Measurements from ENCODE around the gene DIS3L2. TPM values are rescaled to one million over a fixed set of nuclear protein-coding genes. Genes with fewer than 3 reads are reported as not detected.

DIS3L2 gene
- total RNA-seq, 4 donors from 2014 or later: 16.1 to 26.7 (median 22.0) TPM

DNA sequence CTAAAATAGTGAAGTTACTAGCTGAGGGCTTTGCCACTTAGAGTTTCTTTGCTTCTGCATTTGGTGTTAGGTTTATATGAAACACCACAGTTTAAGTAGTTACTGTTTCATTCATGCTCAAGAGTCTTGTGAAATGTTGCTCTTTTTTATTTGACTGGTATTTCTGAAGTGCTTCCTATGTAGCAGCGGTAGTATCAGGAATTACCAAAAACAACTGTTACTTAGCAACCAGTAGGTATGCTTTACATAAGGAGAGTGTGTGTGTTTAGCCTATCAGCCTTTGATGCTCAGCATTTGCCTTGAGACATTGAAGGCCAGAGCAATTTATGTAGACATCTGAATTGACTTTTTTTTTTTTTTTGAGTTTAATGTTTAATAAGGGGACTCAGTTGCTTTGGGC, 3.6 kb downstream of the DIS3L2 start:
- H3K27me3 ChIP-seq: no peaks in the 10 kb centered on the region
- WGBS: 67% methylated on average over 1 of the region's 1 CpG
- H3K36me3 ChIP-seq: no peaks in the 10 kb centered on the region
- H3K9me3 ChIP-seq: no peaks in the 10 kb centered on the region
- no peak for DNase-seq (ENCODE audit: extremely low spot score)
- intact Hi-C loops (cut with DNase I): no loop called here
- TF ChIP-seq POLR2A (IDR thresholded peaks at IDR 0.05; ENCODE audit: low read depth): no peak
- TF ChIP-seq, protein P1, sequence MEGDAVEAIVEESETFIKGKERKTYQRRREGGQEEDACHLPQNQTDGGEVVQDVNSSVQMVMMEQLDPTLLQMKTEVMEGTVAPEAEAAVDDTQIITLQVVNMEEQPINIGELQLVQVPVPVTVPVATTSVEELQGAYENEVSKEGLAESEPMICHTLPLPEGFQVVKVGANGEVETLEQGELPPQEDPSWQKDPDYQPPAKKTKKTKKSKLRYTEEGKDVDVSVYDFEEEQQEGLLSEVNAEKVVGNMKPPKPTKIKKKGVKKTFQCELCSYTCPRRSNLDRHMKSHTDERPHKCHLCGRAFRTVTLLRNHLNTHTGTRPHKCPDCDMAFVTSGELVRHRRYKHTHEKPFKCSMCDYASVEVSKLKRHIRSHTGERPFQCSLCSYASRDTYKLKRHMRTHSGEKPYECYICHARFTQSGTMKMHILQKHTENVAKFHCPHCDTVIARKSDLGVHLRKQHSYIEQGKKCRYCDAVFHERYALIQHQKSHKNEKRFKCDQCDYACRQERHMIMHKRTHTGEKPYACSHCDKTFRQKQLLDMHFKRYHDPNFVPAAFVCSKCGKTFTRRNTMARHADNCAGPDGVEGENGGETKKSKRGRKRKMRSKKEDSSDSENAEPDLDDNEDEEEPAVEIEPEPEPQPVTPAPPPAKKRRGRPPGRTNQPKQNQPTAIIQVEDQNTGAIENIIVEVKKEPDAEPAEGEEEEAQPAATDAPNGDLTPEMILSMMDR (IDR thresholded peaks at IDR 0.05): no peak
- no peak for TF ChIP-seq POLR2AphosphoS5 (IDR thresholded peaks at IDR 0.05)
- TF ChIP-seq EP300 (IDR thresholded peaks at IDR 0.05): no peak
- H3K4me3 ChIP-seq: no peak overlapping the region
- peaks cover 20 to 34% (median 30%) of the 10 kb centered on the region in 4 donors for H3K4me1 ChIP-seq
- no peak overlapping the region for H3K27ac ChIP-seq (replicated peaks in 1 of 4)

DNA sequence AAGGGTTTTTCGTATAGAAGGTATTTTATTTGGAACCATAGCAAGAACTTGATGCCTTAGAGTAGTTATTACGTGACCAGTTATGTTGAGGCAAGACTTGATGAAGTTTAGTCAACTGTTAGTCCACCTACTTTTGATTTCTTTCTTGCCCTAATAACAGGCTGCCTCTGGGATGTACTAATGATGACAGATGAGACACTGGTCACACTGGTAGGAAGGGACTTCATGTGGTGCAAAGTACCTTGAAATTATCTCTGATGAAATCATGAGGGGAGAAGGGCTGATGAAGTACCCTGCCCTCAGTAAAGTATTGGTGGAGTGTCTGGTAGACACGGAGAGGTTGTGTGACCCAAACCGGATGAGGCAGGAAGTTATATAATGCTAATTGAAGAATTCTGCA, 5.4 kb downstream of the DIS3L2 start:
- DNase-seq (ENCODE audit: extremely low spot score): no peak
- Histone ChIP-seq H3K4me1 (peaks cover 15 to 27% (median 23%) of the 10 kb centered on the region in 4 donors), H3K9me3 (no peaks in the 10 kb centered on the region), H3K4me3 (no peak overlapping the region), H3K27ac (replicated peaks in 1 of 4) (no peak overlapping the region), H3K27me3 (no peaks in the 10 kb centered on the region), H3K36me3 (no peaks in the 10 kb centered on the region)
- 75% methylated on average over 4 of the region's 4 CpGs for WGBS
- intact Hi-C loops (cut with DNase I): no loop called here
- TF ChIP-seq POLR2A (IDR thresholded peaks at IDR 0.05; ENCODE audit: low read depth): no peak
- TF ChIP-seq, protein P1 (IDR thresholded peaks at IDR 0.05): no peak
- no peak for TF ChIP-seq POLR2AphosphoS5 (IDR thresholded peaks at IDR 0.05)
- no peak for TF ChIP-seq EP300 (IDR thresholded peaks at IDR 0.05)

DNA sequence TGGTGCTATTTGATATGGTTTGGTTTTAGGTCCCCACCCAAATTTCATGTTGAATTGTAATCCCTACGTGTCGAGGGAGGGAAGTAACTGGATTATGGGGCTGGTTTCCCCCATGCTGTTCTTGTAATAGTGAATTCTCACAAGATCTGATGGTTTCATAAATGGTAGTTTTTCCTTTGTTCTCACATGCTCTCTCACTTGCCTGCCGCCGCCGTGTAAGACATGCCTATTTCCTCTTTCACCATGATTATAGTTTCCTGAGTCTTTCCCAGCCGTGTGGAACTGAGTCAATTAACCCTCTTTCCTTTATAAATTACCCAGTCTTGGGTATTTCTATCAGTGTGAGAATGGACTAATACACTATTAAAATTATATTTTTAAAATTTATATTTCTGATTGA, 7.3 kb downstream of the DIS3L2 start:
- Histone ChIP-seq H3K36me3 (peaks cover 0 to 4% (median 0%) of the 10 kb centered on the region in 4 donors), H3K27ac (replicated peaks in 1 of 4) (no peak overlapping the region), H3K27me3 (no peaks in the 10 kb centered on the region), H3K9me3 (no peaks in the 10 kb centered on the region), H3K4me1 (peaks cover under 1 to 8% (median 4%) of the 10 kb centered on the region in 4 donors), H3K4me3 (no peak overlapping the region)
- no peak for TF ChIP-seq POLR2AphosphoS5 (IDR thresholded peaks at IDR 0.05)
- TF ChIP-seq EP300 (IDR thresholded peaks at IDR 0.05): no peak
- TF ChIP-seq, protein P1 (IDR thresholded peaks at IDR 0.05): no peak
- TF ChIP-seq POLR2A (IDR thresholded peaks at IDR 0.05; ENCODE audit: low read depth): no peak
- intact Hi-C loops (cut with DNase I): no loop called here
- 97% methylated on average over 6 of the region's 6 CpGs for WGBS
- no peak for DNase-seq (ENCODE audit: extremely low spot score)

DNA sequence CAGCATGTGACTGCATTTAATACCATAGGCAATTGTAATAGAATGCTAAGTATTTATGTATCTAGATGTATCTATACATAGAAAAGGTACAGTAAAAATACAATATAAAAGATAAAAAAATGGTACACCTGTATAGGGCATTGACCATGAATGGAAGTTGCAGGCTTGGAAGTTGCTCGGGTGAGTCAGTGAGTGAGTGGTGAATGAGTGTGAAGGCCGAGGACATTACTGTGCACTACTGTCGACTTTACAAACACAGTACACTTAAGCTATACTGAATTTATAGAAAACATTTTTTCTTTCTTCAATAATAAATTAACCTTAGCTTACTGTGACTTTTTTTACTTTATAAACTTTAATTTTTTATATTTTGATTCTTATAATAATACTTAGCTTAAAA, 8.9 kb downstream of the DIS3L2 start:
- peaks cover 0 to under 1% (median 0%) of the 10 kb centered on the region in 4 donors for H3K4me1 ChIP-seq
- H3K36me3 ChIP-seq: peaks cover 0 to 4% (median 0%) of the 10 kb centered on the region in 4 donors
- intact Hi-C loops (cut with DNase I): no loop called here
- H3K4me3 ChIP-seq: no peak overlapping the region
- 94% methylated on average over 3 of the region's 3 CpGs for WGBS
- TF ChIP-seq, protein P1 (IDR thresholded peaks at IDR 0.05): no peak
- no peak for TF ChIP-seq EP300 (IDR thresholded peaks at IDR 0.05)
- TF ChIP-seq POLR2AphosphoS5 (IDR thresholded peaks at IDR 0.05): no peak
- no peak for TF ChIP-seq POLR2A (IDR thresholded peaks at IDR 0.05; ENCODE audit: low read depth)
- DNase-seq (ENCODE audit: extremely low spot score): no peak
- H3K9me3 ChIP-seq: no peaks in the 10 kb centered on the region
- H3K27ac ChIP-seq (replicated peaks in 1 of 4): no peak overlapping the region
- no peaks in the 10 kb centered on the region for H3K27me3 ChIP-seq

DNA sequence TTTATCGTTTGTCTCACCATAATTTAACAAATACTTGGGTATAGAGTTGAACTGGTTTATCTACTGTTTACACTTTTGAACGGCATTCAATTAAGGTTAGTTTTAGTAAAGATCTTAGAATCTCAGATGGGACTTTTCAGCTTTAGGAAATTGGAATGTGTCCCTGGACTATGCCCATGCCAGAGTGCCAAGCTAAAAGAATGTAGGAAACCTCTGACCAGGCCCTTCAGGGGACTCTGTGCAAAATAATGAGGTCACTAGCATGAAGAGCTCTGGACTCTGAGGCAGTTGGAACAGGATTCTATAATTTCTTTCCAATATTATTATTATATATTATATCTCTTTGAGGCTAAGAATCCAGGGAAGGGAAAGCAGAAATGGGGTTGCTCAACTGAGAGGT, 13.5 kb downstream of the DIS3L2 start:
- DNase-seq (ENCODE audit: extremely low spot score): no peak
- H3K9me3 ChIP-seq: no peaks in the 10 kb centered on the region
- WGBS: 95% methylated on average over 2 of the region's 2 CpGs
- no peaks in the 10 kb centered on the region for H3K27me3 ChIP-seq
- H3K4me1 ChIP-seq: no peaks in the 10 kb centered on the region
- no peak overlapping the region for H3K4me3 ChIP-seq
- H3K27ac ChIP-seq (replicated peaks in 1 of 4): no peak overlapping the region
- no peak for TF ChIP-seq POLR2AphosphoS5 (IDR thresholded peaks at IDR 0.05)
- no peak for TF ChIP-seq POLR2A (IDR thresholded peaks at IDR 0.05; ENCODE audit: low read depth)
- TF ChIP-seq, protein P1 (IDR thresholded peaks at IDR 0.05): no peak
- TF ChIP-seq EP300 (IDR thresholded peaks at IDR 0.05): no peak
- H3K36me3 ChIP-seq: peaks cover 0 to 4% (median 0%) of the 10 kb centered on the region in 4 donors
- intact Hi-C loops (cut with DNase I): no loop called here

Measured in esophagus muscularis mucosa (tissue), 4 donors.